GM18526 (cell line): ENCODE measurements around the gene FRK.

Experiments used
- POLR2A ChIP-seq: IDR thresholded peaks from 3 replicates; pipeline ENCODE4 v1.6.1; 2011; ENCODE audit not compliant: insufficient read length; ENCODE audit errors: extremely low read depth

Gene FRK

GRCh38 chr6:115898246-115898645 lies 162.4 kb downstream of the FRK start:
- TF ChIP-seq POLR2A: no peak

- no peak for TF ChIP-seq POLR2A
Observed at GRCh38 chr6:115896538-115897129, 164.1 kb downstream of the FRK start.

GRCh38 chr6:115894426-115894992 lies 166.2 kb downstream of the FRK start:
- TF ChIP-seq POLR2A: no peak

- TF ChIP-seq POLR2A: no peak
Observed at GRCh38 chr6:115891750-115892149, 168.9 kb downstream of the FRK start.

- no peak for TF ChIP-seq POLR2A
Observed at GRCh38 chr6:115891111-115891669, 169.5 kb downstream of the FRK start.

GRCh38 chr6:115890238-115890637 lies 170.5 kb downstream of the FRK start:
- TF ChIP-seq POLR2A: no peak

- no peak for TF ChIP-seq POLR2A
Observed at GRCh38 chr6:115887891-115888290, 172.8 kb downstream of the FRK start.

- no peak for TF ChIP-seq POLR2A
Observed at GRCh38 chr6:115885636-115886366, 174.9 kb downstream of the FRK start.

GRCh38 chr6:115882771-115883170 lies 177.9 kb downstream of the FRK start:
- no peak for TF ChIP-seq POLR2A

- no peak for TF ChIP-seq POLR2A
Observed at GRCh38 chr6:115882174-115882573, 178.5 kb downstream of the FRK start.
